HepG2 (cell line): ENCODE data around the gene MYO16. TPM values are rescaled to one million over a fixed set of nuclear protein-coding genes. Genes with fewer than 3 reads are reported as not detected.

Source experiments
- ATAC-seq: fragments of 200-7000 bp; cut with Tn5 transposase; 3 replicates; pipeline ENCODE4 v1.9.1; 2020; ENCODE audit warnings: mild to moderate bottlenecking, moderate library complexity
- BruUV-seq: library from RNA; stranded (reverse); fragments of 400-500 nt; replicated peaks from 2 replicates; lab custom pipeline; 2021; lab: Mats Ljungman, UMichigan
- CTCF ChIA-PET: fragments of 300-600 bp; formaldehyde crosslinking; extraction: SDS; loops from one replicate; lab custom pipeline; 2021; ENCODE audit warnings: low total read pairs, inconsistent platforms, low intra/inter-chr PET ratio; lab: Yijun Ruan, JAX
- POLR2A ChIA-PET: fragments of 350-600 bp; sonication (Branson Sonifier 250); formaldehyde crosslinking; loops from one replicate; lab custom pipeline; 2020; ENCODE audit warnings: antibody characterized with exemption, inconsistent platforms; lab: Yijun Ruan, JAX
- DNase-seq: peaks from one replicate; pipeline ENCODE4 v3.0.0-alpha.2; 2015; ENCODE audit warnings: low spot score
- FAIRE-seq: peaks from 3 replicates; lab custom pipeline; 2011; peaks lifted over from hg19 to GRCh38; lab: Jason Lieb, UNC
- H2AFZ ChIP-seq: one replicate; pipeline ENCODE4 v1.6.1; 2011; ENCODE audit warnings: low read length, inconsistent platforms
- H3K27ac ChIP-seq: fragments of 300-600 bp; 3 replicates; pipeline ENCODE4 v1.8.0; 2011; ENCODE audit warnings: mixed run types, mild to moderate bottlenecking, mixed read lengths, low read length, inconsistent platforms; ENCODE audit not compliant: insufficient read depth; ENCODE audit errors: extremely low read length
- H3K27me3 ChIP-seq, 2 experiments: fragments of 200-600 bp in 1 of 2; 2 replicates in 1 of 2; 3 replicates in 1 of 2; pipeline versions ENCODE4 v1.6.0 to v1.8.0; 2011; ENCODE audit warnings: low read length in 2 of 2, mild to moderate bottlenecking in 2 of 2, moderate library complexity in 2 of 2, inconsistent platforms in 1 of 2; ENCODE audit not compliant: insufficient read depth in 2 of 2, control insufficient read depth in 1 of 2
- H3K36me3 ChIP-seq, 2 experiments: fragments of 200-600 bp in 1 of 2; replicated peaks in 1 of 2; 2 replicates in 1 of 2; 3 replicates in 1 of 2; pipeline versions ENCODE4 v1.5.1 to v1.8.0; 2011; ENCODE audit warnings: low read length in 2 of 2, inconsistent platforms in 1 of 2; ENCODE audit not compliant: insufficient read depth in 2 of 2, control insufficient read depth in 1 of 2
- H3K4me1 ChIP-seq: 2 replicates; pipeline ENCODE4 v1.5.1; 2012; ENCODE audit warnings: low read length, inconsistent platforms; ENCODE audit not compliant: insufficient read depth
- H3K4me2 ChIP-seq: 2 replicates; pipeline ENCODE4 v1.6.0; 2011; ENCODE audit warnings: low read depth, low read length, inconsistent platforms
- H3K4me3 ChIP-seq, 3 experiments: fragments of 200-600 bp in 1 of 3; sonication (generic), shearing (Covaris generic) in 1 of 3; replicated peaks in 1 of 3; 2 replicates each; pipeline ENCODE4 v1.5.1; 2011 to 2016; ENCODE audit warnings: low read length in 3 of 3, inconsistent platforms in 2 of 3, low read depth in 2 of 3, mild to moderate bottlenecking in 2 of 3, control low read depth in 1 of 3, mixed read lengths in 1 of 3; ENCODE audit not compliant: insufficient read depth in 1 of 3
- H3K79me2 ChIP-seq: one replicate; pipeline ENCODE4 v1.6.1; 2011; ENCODE audit warnings: low read length, inconsistent platforms; ENCODE audit not compliant: insufficient read depth
- H3K9ac ChIP-seq: 2 replicates; pipeline ENCODE4 v1.6.0; 2011; ENCODE audit warnings: mild to moderate bottlenecking, low read depth, low read length, inconsistent platforms; ENCODE audit not compliant: insufficient read depth
- H3K9me3 ChIP-seq: 2 replicates; pipeline ENCODE4 v1.5.1; 2012; ENCODE audit warnings: mild to moderate bottlenecking, low read length
- H4K20me1 ChIP-seq: 2 replicates; pipeline ENCODE4 v1.6.0; 2011; ENCODE audit warnings: inconsistent platforms, mild to moderate bottlenecking, low read length, moderate library complexity; ENCODE audit not compliant: insufficient read depth
- CBX1 ChIP-seq: IDR thresholded peaks from one replicate; pipeline ENCODE4 v1.6.1; 2016; ENCODE audit warnings: antibody characterized with exemption, low read depth
- CENPT ChIP-seq: sonication (generic); formaldehyde crosslinking; IDR thresholded peaks from 2 replicates; pipeline ENCODE4 v1.8.0; 2022; ENCODE audit warnings: low read depth, mild to moderate bottlenecking, moderate library complexity, missing genetic modification reagents
- CHD2 ChIP-seq: IDR thresholded peaks from 2 replicates; pipeline ENCODE4 v1.6.1; 2011; ENCODE audit warnings: low read depth, low read length, improper control_type of control experiment
- FOXM1 ChIP-seq: sonication (generic); formaldehyde crosslinking; IDR thresholded peaks from 2 replicates; pipeline ENCODE4 v1.5.0; 2020; ENCODE audit warnings: missing genetic modification reagents
- HOXA3 ChIP-seq: sonication (generic); formaldehyde crosslinking; IDR thresholded peaks from 2 replicates; pipeline ENCODE4 v1.5.0; 2020; ENCODE audit warnings: missing genetic modification reagents
- HOXA7 ChIP-seq: sonication (generic); formaldehyde crosslinking; IDR thresholded peaks from 2 replicates; pipeline ENCODE4 v1.8.1; 2022; ENCODE audit warnings: mild to moderate bottlenecking, missing genetic modification reagents, moderate library complexity
- MATR3 ChIP-seq: sonication (generic); formaldehyde crosslinking; IDR thresholded peaks from 2 replicates; pipeline ENCODE4 v1.4.0; 2020; ENCODE audit warnings: missing genetic modification reagents
- MEIS1 ChIP-seq: sonication (generic); formaldehyde crosslinking; IDR thresholded peaks from 2 replicates; pipeline ENCODE4 v1.9.0; 2021; ENCODE audit warnings: mild to moderate bottlenecking, missing genetic modification reagents, moderate library complexity, borderline replicate concordance
- RFXANK ChIP-seq: IDR thresholded peaks from 2 replicates; pipeline ENCODE4 v1.6.1; 2016
- SRY ChIP-seq: sonication (generic); formaldehyde crosslinking; IDR thresholded peaks from 2 replicates; pipeline ENCODE4 v1.8.0; 2022; ENCODE audit warnings: mild to moderate bottlenecking, missing genetic modification reagents
- ZKSCAN8 ChIP-seq: IDR thresholded peaks from 2 replicates; pipeline ENCODE4 v1.6.1; 2016; ENCODE audit warnings: borderline replicate concordance, missing genetic modification reagents, missing compliant biosample characterization
- ZMYM3 ChIP-seq: sonication (generic); formaldehyde crosslinking; IDR thresholded peaks from 2 replicates; pipeline ENCODE4 v1.5.1; 2020; ENCODE audit warnings: mild to moderate bottlenecking, missing genetic modification reagents
- ZNF337 ChIP-seq: sonication (generic); formaldehyde crosslinking; IDR thresholded peaks from 2 replicates; pipeline ENCODE4 v1.5.1; 2020; ENCODE audit warnings: missing genetic modification reagents, low read depth, mild to moderate bottlenecking, borderline replicate concordance
- ZNF766 ChIP-seq: sonication (generic); formaldehyde crosslinking; IDR thresholded peaks from 2 replicates; pipeline ENCODE4 v1.5.0; 2020; ENCODE audit warnings: missing genetic modification reagents, borderline replicate concordance
- ZNF792 ChIP-seq: IDR thresholded peaks from 2 replicates; pipeline ENCODE4 v1.6.1; 2016
- ZNF879 ChIP-seq: sonication (generic); formaldehyde crosslinking; IDR thresholded peaks from 2 replicates; pipeline ENCODE4 v1.8.1; 2023; ENCODE audit warnings: missing genetic modification reagents
- WGBS: methylation state at CpG from one replicate; pipeline ENCODE4 v1.1.6; 2017; ENCODE audit warnings: low lambda C conversion rate; 5-methylcytosine and 5-hydroxymethylcytosine counted together
- in situ Hi-C: cut with HindIII; loops from 2 replicates; pipeline ENCODE4 v1.10.0; 2017; ENCODE audit warnings: low pct_unique_long_range_greater_than_20kb; ENCODE audit not compliant: extremely low pct_ligation_motif_present
- intact Hi-C: fragments of 100-400 bp; cut with micrococcal nuclease; formaldehyde crosslinking; loops from one replicate; pipeline ENCODE4 v1.10.0; 2022; ENCODE audit not compliant: unreplicated experiment
- polyA plus RNA-seq, 8 experiments: library from polyadenylated mRNA; depleted of rRNA in 3 of 8; stranded (reverse) in 7 of 8; unstranded in 1 of 8; fragments of >200 nt; fragmentation: Illumina TruSeq in 4 of 8; extraction: Trizol in 4 of 8; gene quantifications; 2 replicates each; pipeline versions ENCODE4 v1.2.1 to v1.2.3, GENCODE V29; 2011 to 2016; ENCODE audit warnings: low read depth in 4 of 8, missing spikeins in 1 of 8, mixed read lengths in 1 of 8; ENCODE audit not compliant: insufficient read depth in 1 of 8
- total RNA-seq, 5 experiments: library from RNA; depleted of rRNA; stranded (reverse); fragments of >200 nt; fragmentation: Illumina TruSeq; extraction: Trizol; gene quantifications; 2 replicates each; pipeline ENCODE4 v1.2.3, GENCODE V29; 2016; ENCODE audit warnings: low read depth in 1 of 5
- TF ChIP-seq, protein P1 (sequence below): sonication (generic); formaldehyde crosslinking; conservative IDR thresholded peaks from 2 replicates; pipeline ENCODE4 v1.8.1; 2023; ENCODE audit warnings: missing genetic modification reagents
- TF ChIP-seq, protein P2 (sequence below): sonication (generic); formaldehyde crosslinking; IDR thresholded peaks from 2 replicates; pipeline ENCODE4 v1.4.0; 2020; ENCODE audit warnings: missing genetic modification reagents

MYO16 gene
- total and polyA plus RNA-seq, 2 of the 13 experiments (the other 11 are each of a cell fraction or from before 2014, with no cell fraction given): not detected

DNA sequence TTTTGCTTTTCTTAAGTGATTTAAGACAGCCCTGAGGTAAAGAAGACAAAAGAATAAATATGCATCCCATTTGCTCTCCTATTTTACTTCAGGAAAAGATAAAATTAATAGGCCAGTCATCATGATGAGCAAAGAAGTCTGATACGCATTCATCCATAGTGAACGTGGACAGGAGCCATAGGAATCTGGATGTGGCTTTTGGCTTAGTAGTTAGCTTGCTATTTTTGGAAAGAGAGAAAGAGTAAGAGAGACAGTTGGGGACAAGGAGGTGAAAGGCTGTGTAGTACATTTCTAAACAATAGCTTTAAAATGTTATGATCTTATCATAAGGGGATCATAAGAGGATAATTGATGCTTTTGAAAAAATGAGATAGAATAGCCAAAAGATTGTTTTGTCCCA is 611.7 kb downstream of the MYO16 start:
- in situ Hi-C loops (no loop called here), intact Hi-C loops (no loop called here)
- Histone ChIP-seq H3K27me3 (no peaks in the 10 kb centered on the region; a peak in 1 of 5 replicates), H4K20me1 (no peaks in the 10 kb centered on the region), H3K36me3 (no peaks in the 10 kb centered on the region), H3K27ac (no peak overlapping the region), H3K9ac (no peak overlapping the region), H3K9me3 (peaks cover 88% of the 10 kb centered on the region), H3K4me2 (no peak overlapping the region), H3K4me3 (no peak overlapping the region), H2AFZ (no peak overlapping the region), H3K4me1 (no peaks in the 10 kb centered on the region), H3K79me2 (no peaks in the 10 kb centered on the region)
- BruUV-seq: no TSS peak
- no peak for ATAC-seq
- no peak for DNase-seq
- POLR2A ChIA-PET: no interaction called here
- CTCF ChIA-PET: no interaction called here
- FAIRE-seq: no peak
- TF ChIP-seq ZNF792: no peak
- WGBS: 74% methylated on average over 2 of the region's 2 CpGs

DNA sequence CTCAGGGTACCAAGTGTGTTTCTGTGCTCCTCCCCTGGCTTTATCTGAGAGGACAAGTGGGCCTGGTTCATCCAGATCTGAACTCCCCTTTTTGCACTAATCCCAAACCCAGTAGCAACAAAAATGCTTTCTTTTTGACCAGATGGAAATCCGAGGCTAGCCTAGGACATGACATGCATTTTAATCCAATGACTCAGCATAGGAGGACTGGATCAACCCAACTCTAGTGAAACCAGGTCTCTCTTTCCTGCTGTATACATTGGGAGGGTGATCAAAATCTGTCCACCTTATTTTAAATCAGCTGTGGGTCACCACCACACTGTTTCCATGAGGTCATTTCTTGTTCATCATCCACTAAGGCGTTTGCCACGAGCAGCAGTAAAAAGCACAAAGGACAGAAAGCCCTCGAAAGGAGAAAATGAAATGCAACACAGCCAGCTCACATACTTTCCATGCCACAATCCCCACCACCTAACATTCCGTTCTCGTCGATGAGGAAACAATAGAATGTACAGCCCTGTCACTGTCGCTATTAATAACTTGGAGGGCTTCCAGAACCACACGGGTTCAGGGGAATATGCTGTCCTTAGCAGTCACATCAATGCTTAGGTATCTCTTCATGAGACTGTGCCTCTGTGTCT is 614.0 kb downstream of the MYO16 start:
- no peak overlapping the region for H3K4me3 ChIP-seq
- CTCF ChIA-PET: no interaction called here
- no peak for TF ChIP-seq CHD2
- TF ChIP-seq ZMYM3 (CRISPR knock-in tag): no peak
- TF ChIP-seq, protein P1, sequence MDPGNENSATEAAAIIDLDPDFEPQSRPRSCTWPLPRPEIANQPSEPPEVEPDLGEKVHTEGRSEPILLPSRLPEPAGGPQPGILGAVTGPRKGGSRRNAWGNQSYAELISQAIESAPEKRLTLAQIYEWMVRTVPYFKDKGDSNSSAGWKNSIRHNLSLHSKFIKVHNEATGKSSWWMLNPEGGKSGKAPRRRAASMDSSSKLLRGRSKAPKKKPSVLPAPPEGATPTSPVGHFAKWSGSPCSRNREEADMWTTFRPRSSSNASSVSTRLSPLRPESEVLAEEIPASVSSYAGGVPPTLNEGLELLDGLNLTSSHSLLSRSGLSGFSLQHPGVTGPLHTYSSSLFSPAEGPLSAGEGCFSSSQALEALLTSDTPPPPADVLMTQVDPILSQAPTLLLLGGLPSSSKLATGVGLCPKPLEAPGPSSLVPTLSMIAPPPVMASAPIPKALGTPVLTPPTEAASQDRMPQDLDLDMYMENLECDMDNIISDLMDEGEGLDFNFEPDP (CRISPR knock-in tag): no peak
- TF ChIP-seq RFXANK (CRISPR knock-in tag): no peak
- TF ChIP-seq ZNF766 (CRISPR knock-in tag): no peak
- TF ChIP-seq HOXA7 (CRISPR knock-in tag): no peak
- TF ChIP-seq HOXA3 (CRISPR knock-in tag): no peak
- no peak for TF ChIP-seq SRY (CRISPR knock-in tag)
- TF ChIP-seq, protein P2, sequence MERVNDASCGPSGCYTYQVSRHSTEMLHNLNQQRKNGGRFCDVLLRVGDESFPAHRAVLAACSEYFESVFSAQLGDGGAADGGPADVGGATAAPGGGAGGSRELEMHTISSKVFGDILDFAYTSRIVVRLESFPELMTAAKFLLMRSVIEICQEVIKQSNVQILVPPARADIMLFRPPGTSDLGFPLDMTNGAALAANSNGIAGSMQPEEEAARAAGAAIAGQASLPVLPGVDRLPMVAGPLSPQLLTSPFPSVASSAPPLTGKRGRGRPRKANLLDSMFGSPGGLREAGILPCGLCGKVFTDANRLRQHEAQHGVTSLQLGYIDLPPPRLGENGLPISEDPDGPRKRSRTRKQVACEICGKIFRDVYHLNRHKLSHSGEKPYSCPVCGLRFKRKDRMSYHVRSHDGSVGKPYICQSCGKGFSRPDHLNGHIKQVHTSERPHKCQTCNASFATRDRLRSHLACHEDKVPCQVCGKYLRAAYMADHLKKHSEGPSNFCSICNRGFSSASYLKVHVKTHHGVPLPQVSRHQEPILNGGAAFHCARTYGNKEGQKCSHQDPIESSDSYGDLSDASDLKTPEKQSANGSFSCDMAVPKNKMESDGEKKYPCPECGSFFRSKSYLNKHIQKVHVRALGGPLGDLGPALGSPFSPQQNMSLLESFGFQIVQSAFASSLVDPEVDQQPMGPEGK: no peak
- TF ChIP-seq FOXM1: no peak
- TF ChIP-seq MEIS1 (CRISPR knock-in tag): no peak
- no peak for TF ChIP-seq CBX1
- no peak for TF ChIP-seq ZNF337
- TF ChIP-seq ZKSCAN8: no peak
- TF ChIP-seq CENPT (CRISPR knock-in tag): no peak
- no peak for TF ChIP-seq MATR3 (CRISPR knock-in tag)
- no peak for TF ChIP-seq ZNF879 (CRISPR knock-in tag)

More for the DNA sequence above, 614.0 kb downstream of the MYO16 start:
- H3K36me3 ChIP-seq: no peaks in the 10 kb centered on the region
- no peak overlapping the region for H3K4me2 ChIP-seq
- H3K9ac ChIP-seq: no peak overlapping the region
- no peaks in the 10 kb centered on the region for H4K20me1 ChIP-seq
- in situ Hi-C loops: no loop called here
- no peaks in the 10 kb centered on the region for H3K4me1 ChIP-seq
- H3K27ac ChIP-seq: no peak overlapping the region
- ATAC-seq (no peak), DNase-seq (no peak), FAIRE-seq (no peak)
- POLR2A ChIA-PET: no interaction called here
- H2AFZ ChIP-seq: no peak overlapping the region
- no peaks in the 10 kb centered on the region for H3K79me2 ChIP-seq
- 34% methylated on average over 9 of the region's 9 CpGs for WGBS
- no peaks in the 10 kb centered on the region; a peak in 1 of 5 replicates for H3K27me3 ChIP-seq
- BruUV-seq: no TSS peak
- peaks cover 77% of the 10 kb centered on the region for H3K9me3 ChIP-seq
- intact Hi-C loops: no loop called here
